Measurements from ENCODE around the gene SMARCC1. TPM values are rescaled to one million over a fixed set of nuclear protein-coding genes. Genes with fewer than 3 reads are reported as not detected.

The SMARCC1 gene
- total RNA-seq, 6 experiments from 2014 or later, result 65.8 to 81.9 (median 69.2) TPM

- no peak overlapping the region for H3K4me3 Mint-ChIP-seq
- no peaks in the 10 kb centered on the region for H3K36me3 Mint-ChIP-seq (ENCODE audit: low read depth)
- no peak overlapping the region for H3K27ac Mint-ChIP-seq
- peaks cover 5% of the 10 kb centered on the region; the same call in 1 of the 2 replicates for H3K4me1 Mint-ChIP-seq (ENCODE audit: low read depth)
- peaks cover 9% of the 10 kb centered on the region for H3K27me3 Mint-ChIP-seq (ENCODE audit: insufficient read depth)
- DNase-seq, result no peak
- no peak for TF ChIP-seq CTCF (IDR thresholded peaks at IDR 0.05)
- no peaks in the 10 kb centered on the region for H3K9me3 Mint-ChIP-seq
Observed at GRCh38 chr3:47579875-47580274, 201.8 kb downstream of the SMARCC1 start.

- Mint-ChIP-seq H3K27ac (no peak within 1 kb of the TSS), H3K4me1 (ENCODE audit: low read depth) (peaks cover 4% of the 10 kb centered on the region; the same call in 1 of the 2 replicates), H3K36me3 (ENCODE audit: low read depth) (no peaks in the 10 kb centered on the region), H3K4me3 (peak within 1 kb of the TSS; percentile 53), H3K9me3 (no peaks in the 10 kb centered on the region), H3K27me3 (ENCODE audit: insufficient read depth) (peaks cover 9% of the 10 kb centered on the region)
- TF ChIP-seq CTCF (IDR thresholded peaks at IDR 0.05), result no peak
- DNase-seq, result no peak
Observed at GRCh38 chr3:47578691-47579632, 202.7 kb downstream of the SMARCC1 start, which contains the start of gene CSPG5. CSPG5 (minus strand) TSS chr3:47578865; CDS start chr3:47578693, 172 bp downstream.

GRCh38 chr3:47578119-47578632 is 203.5 kb downstream of the SMARCC1 start:
- peak overlapping the region; percentile 53 for H3K4me3 Mint-ChIP-seq
- no peak for TF ChIP-seq CTCF (IDR thresholded peaks at IDR 0.05)
- DNase-seq, result no peak
- peaks cover 17% of the 10 kb centered on the region for H3K27me3 Mint-ChIP-seq (ENCODE audit: insufficient read depth)
- H3K9me3 Mint-ChIP-seq, result no peaks in the 10 kb centered on the region
- no peak overlapping the region for H3K27ac Mint-ChIP-seq
- H3K36me3 Mint-ChIP-seq (ENCODE audit: low read depth), result no peaks in the 10 kb centered on the region
- H3K4me1 Mint-ChIP-seq (ENCODE audit: low read depth), result no peaks in the 10 kb centered on the region

GRCh38 chr3:47577583-47578118 is 204.0 kb downstream of the SMARCC1 start:
- no peak for TF ChIP-seq CTCF (IDR thresholded peaks at IDR 0.05)
- no peaks in the 10 kb centered on the region for H3K9me3 Mint-ChIP-seq
- no peaks in the 10 kb centered on the region for H3K4me1 Mint-ChIP-seq (ENCODE audit: low read depth)
- no peaks in the 10 kb centered on the region for H3K36me3 Mint-ChIP-seq (ENCODE audit: low read depth)
- peak overlapping the region; percentile 53 for H3K4me3 Mint-ChIP-seq
- peaks cover 21% of the 10 kb centered on the region for H3K27me3 Mint-ChIP-seq (ENCODE audit: insufficient read depth)
- no peak overlapping the region for H3K27ac Mint-ChIP-seq
- no peak for DNase-seq

GRCh38 chr3:47573190-47574172 is 208.2 kb downstream of the SMARCC1 start:
- DNase-seq, result no peak
- Mint-ChIP-seq H3K27ac (no peak overlapping the region), H3K4me1 (ENCODE audit: low read depth) (no peaks in the 10 kb centered on the region), H3K4me3 (no peak overlapping the region), H3K36me3 (ENCODE audit: low read depth) (no peaks in the 10 kb centered on the region), H3K9me3 (no peaks in the 10 kb centered on the region), H3K27me3 (ENCODE audit: insufficient read depth) (peaks cover 30% of the 10 kb centered on the region)
- no peak for TF ChIP-seq CTCF (IDR thresholded peaks at IDR 0.05)

All from HFFc6 (cell line).